Prostate gland (tissue), 2 donors: ENCODE results near the gene ALKAL2.

Source experiments
- CTCF ChIP-seq, 4 experiments: fragments of 200-600 bp in 2 of 4; fragments of 450-650 bp in 2 of 4; sonication (generic) in 2 of 4; IDR thresholded peaks; 1 replicate in 3 of 4; 2 replicates in 1 of 4; pipeline ENCODE4 v1.5.1; 2016 to 2019; ENCODE audit warnings: antibody characterized with exemption in 4 of 4, mild to moderate bottlenecking in 2 of 4, moderate library complexity in 2 of 4
- POLR2A ChIP-seq: fragments of 450-650 bp; IDR thresholded peaks from one replicate; pipeline ENCODE4 v1.6.1; 2016; ENCODE audit warnings: antibody characterized with exemption, mild to moderate bottlenecking

- TF ChIP-seq CTCF (IDR thresholded peaks at IDR 0.05) (no peak), POLR2A (no peak)
Measured at GRCh38 chr2:234421-234820, 53.5 kb downstream of the ALKAL2 start.
